ENCODE results near the gene DUSP9. TPM values are rescaled to one million over a fixed set of nuclear protein-coding genes. Genes with fewer than 3 reads are reported as not detected.

The DUSP9 gene
- total RNA-seq, 1 donor from 2014 or later = 0.20 TPM

GRCh38 chrX:153600921-153601320, 46.1 kb upstream of the DUSP9 start:
- TF ChIP-seq EZH2 (IDR thresholded peaks at IDR 0.05; ENCODE audit: insufficient read depth, low read length) = no peak
- no peak for TF ChIP-seq CTCF (IDR thresholded peaks at IDR 0.05; ENCODE audit: insufficient read depth, low read depth, low read length)
- H3K36me3 Mint-ChIP-seq (ENCODE audit: low read depth, unreplicated experiment) = no peaks in the 10 kb centered on the region
- Histone ChIP-seq H3K79me2 (ENCODE audit: insufficient read depth, low read length) (peaks cover 26% of the 10 kb centered on the region), H3K4me3 (ENCODE audit: insufficient read depth, low read depth, low read length) (no peak overlapping the region), H3K36me3 (ENCODE audit: insufficient read depth, low read length) (no peaks in the 10 kb centered on the region), H3K27ac (ENCODE audit: low read depth, low read length) (no peak overlapping the region), H4K20me1 (ENCODE audit: insufficient read depth, low read length) (peaks cover 20% of the 10 kb centered on the region), H3K4me2 (ENCODE audit: low read length) (no peak overlapping the region), H2AFZ (ENCODE audit: low read depth, low read length) (no peak overlapping the region), H3K4me1 (ENCODE audit: insufficient read depth, low read length) (peaks cover 6% of the 10 kb centered on the region), H3K9me3 (ENCODE audit: insufficient read depth, low read depth, low read length) (no peaks in the 10 kb centered on the region), H3K9ac (ENCODE audit: low read length) (no peak overlapping the region), H3K27me3 (ENCODE audit: insufficient read depth, low read length) (no peaks in the 10 kb centered on the region)
- H3K27me3 Mint-ChIP-seq (ENCODE audit: low read depth, unreplicated experiment) = peaks cover 12% of the 10 kb centered on the region
- peaks cover 5% of the 10 kb centered on the region for H3K4me1 Mint-ChIP-seq (ENCODE audit: low read depth, unreplicated experiment)
- no peaks in the 10 kb centered on the region for H3K9me3 Mint-ChIP-seq (ENCODE audit: unreplicated experiment)
- H3K4me3 Mint-ChIP-seq (ENCODE audit: unreplicated experiment) = no peak overlapping the region
- no peak overlapping the region for H3K27ac Mint-ChIP-seq (ENCODE audit: unreplicated experiment)
- no peak for FAIRE-seq
- no peak for DNase-seq (ENCODE audit: low read depth)

GRCh38 chrX:153601511-153602110, 45.4 kb upstream of the DUSP9 start:
- Mint-ChIP-seq H3K36me3 (ENCODE audit: low read depth, unreplicated experiment) (no peaks in the 10 kb centered on the region), H3K27me3 (ENCODE audit: low read depth, unreplicated experiment) (peaks cover 18% of the 10 kb centered on the region), H3K27ac (ENCODE audit: unreplicated experiment) (no peak overlapping the region), H3K9me3 (ENCODE audit: unreplicated experiment) (no peaks in the 10 kb centered on the region), H3K4me1 (ENCODE audit: low read depth, unreplicated experiment) (peaks cover 5% of the 10 kb centered on the region), H3K4me3 (ENCODE audit: unreplicated experiment) (no peak overlapping the region)
- no peaks in the 10 kb centered on the region for H3K36me3 ChIP-seq (ENCODE audit: insufficient read depth, low read length)
- no peaks in the 10 kb centered on the region for H3K9me3 ChIP-seq (ENCODE audit: insufficient read depth, low read depth, low read length)
- peaks cover 19% of the 10 kb centered on the region for H3K79me2 ChIP-seq (ENCODE audit: insufficient read depth, low read length)
- no peak for DNase-seq (ENCODE audit: low read depth)
- peak; percentile 13 for FAIRE-seq
- H3K27ac ChIP-seq (ENCODE audit: low read depth, low read length) = no peak overlapping the region
- no peak overlapping the region for H3K9ac ChIP-seq (ENCODE audit: low read length)
- no peaks in the 10 kb centered on the region for H3K27me3 ChIP-seq (ENCODE audit: insufficient read depth, low read length)
- H3K4me3 ChIP-seq (ENCODE audit: insufficient read depth, low read depth, low read length) = no peak overlapping the region
- TF ChIP-seq CTCF (IDR thresholded peaks at IDR 0.05; ENCODE audit: insufficient read depth, low read depth, low read length) = no peak
- no peak for TF ChIP-seq EZH2 (IDR thresholded peaks at IDR 0.05; ENCODE audit: insufficient read depth, low read length)
- H3K4me1 ChIP-seq (ENCODE audit: insufficient read depth, low read length) = peaks cover 6% of the 10 kb centered on the region
- H2AFZ ChIP-seq (ENCODE audit: low read depth, low read length) = no peak overlapping the region
- H3K4me2 ChIP-seq (ENCODE audit: low read length) = no peak overlapping the region
- peaks cover 13% of the 10 kb centered on the region for H4K20me1 ChIP-seq (ENCODE audit: insufficient read depth, low read length)

GRCh38 chrX:153602601-153603000, 44.4 kb upstream of the DUSP9 start:
- peaks cover 5% of the 10 kb centered on the region for H4K20me1 ChIP-seq (ENCODE audit: insufficient read depth, low read length)
- H3K36me3 ChIP-seq (ENCODE audit: insufficient read depth, low read length) = no peaks in the 10 kb centered on the region
- Mint-ChIP-seq H3K4me3 (ENCODE audit: unreplicated experiment) (no peak overlapping the region), H3K27ac (ENCODE audit: unreplicated experiment) (no peak overlapping the region), H3K4me1 (ENCODE audit: low read depth, unreplicated experiment) (peaks cover 5% of the 10 kb centered on the region), H3K9me3 (ENCODE audit: unreplicated experiment) (no peaks in the 10 kb centered on the region), H3K27me3 (ENCODE audit: low read depth, unreplicated experiment) (peaks cover 27% of the 10 kb centered on the region), H3K36me3 (ENCODE audit: low read depth, unreplicated experiment) (no peaks in the 10 kb centered on the region)
- H3K27me3 ChIP-seq (ENCODE audit: insufficient read depth, low read length) = no peaks in the 10 kb centered on the region
- peaks cover 6% of the 10 kb centered on the region for H3K4me1 ChIP-seq (ENCODE audit: insufficient read depth, low read length)
- no peaks in the 10 kb centered on the region for H3K9me3 ChIP-seq (ENCODE audit: insufficient read depth, low read depth, low read length)
- H2AFZ ChIP-seq (ENCODE audit: low read depth, low read length) = no peak overlapping the region
- no peak overlapping the region for H3K9ac ChIP-seq (ENCODE audit: low read length)
- no peak overlapping the region for H3K4me3 ChIP-seq (ENCODE audit: insufficient read depth, low read depth, low read length)
- no peak overlapping the region for H3K4me2 ChIP-seq (ENCODE audit: low read length)
- H3K27ac ChIP-seq (ENCODE audit: low read depth, low read length) = no peak overlapping the region
- no peak for FAIRE-seq
- DNase-seq (ENCODE audit: low read depth) = no peak
- TF ChIP-seq CTCF (IDR thresholded peaks at IDR 0.05; ENCODE audit: insufficient read depth, low read depth, low read length) (no peak), EZH2 (IDR thresholded peaks at IDR 0.05; ENCODE audit: insufficient read depth, low read length) (no peak)
- H3K79me2 ChIP-seq (ENCODE audit: insufficient read depth, low read length) = peaks cover 9% of the 10 kb centered on the region

Data from astrocyte (in vitro differentiated cells and primary cell).